ENCODE results near the gene NISCH.

- no peak for TF ChIP-seq CTCF (IDR thresholded peaks at IDR 0.05)
- no peak for TF ChIP-seq ZFX (IDR thresholded peaks at IDR 0.05; ENCODE audit: borderline replicate concordance)
These were observed 77.6 kb downstream of the NISCH start for GRCh38 chr3:52532838-52533622.

Measured in 22Rv1 (cell line).